Sigmoid colon (tissue), 7 donors: ENCODE measurements around the gene ACSL6. TPM values are rescaled to one million over a fixed set of nuclear protein-coding genes. Genes with fewer than 3 reads are reported as not detected.

Source experiments
- DNase-seq: peaks from one replicate; pipeline ENCODE4 v3.0.0-alpha.2; 2019
- H3K27ac ChIP-seq, 4 donors: fragments of 200-600 bp; sonication (generic); one replicate each; pipeline ENCODE4 v1.5.1; 2016 to 2019; ENCODE audit warnings: mild to moderate bottlenecking in 1 of 4
- H3K27me3 ChIP-seq, 3 donors: fragments of 200-600 bp; sonication (generic); one replicate each; pipeline ENCODE4 v1.5.1; 2019; ENCODE audit warnings: mild to moderate bottlenecking in 1 of 3
- H3K36me3 ChIP-seq, 4 donors: fragments of 200-600 bp; sonication (generic); one replicate each; pipeline ENCODE4 v1.5.1; 2016 to 2019
- H3K4me1 ChIP-seq, 4 donors: fragments of 200-600 bp; sonication (generic); one replicate each; pipeline ENCODE4 v1.5.1; 2017 to 2019
- H3K4me3 ChIP-seq, 4 donors: fragments of 200-600 bp; sonication (generic); one replicate each; pipeline ENCODE4 v1.5.1; 2017 to 2019; ENCODE audit warnings: mild to moderate bottlenecking in 2 of 4, moderate library complexity in 1 of 4
- H3K9me3 ChIP-seq, 4 donors: fragments of 200-600 bp in 3 of 4; sonication (generic) in 3 of 4; one replicate each; pipeline versions ENCODE4 v1.5.1 to v1.6.1; 2013 to 2019
- CTCF ChIP-seq, 4 experiments: fragments of 450-650 bp in 3 of 4; fragments of 200-600 bp in 1 of 4; IDR thresholded peaks; one replicate each; pipeline ENCODE4 v1.5.1; 2016 to 2019; ENCODE audit warnings: antibody characterized with exemption in 4 of 4, mild to moderate bottlenecking in 3 of 4, moderate library complexity in 2 of 4
- EP300 ChIP-seq, 4 donors: sonication (generic); formaldehyde crosslinking; IDR thresholded peaks; one replicate each; pipeline ENCODE4 v1.6.1; 2017; ENCODE audit warnings: antibody characterized with exemption in 4 of 4
- POLR2A ChIP-seq, 2 donors: fragments of 450-650 bp; IDR thresholded peaks; one replicate each; pipeline ENCODE4 v1.6.1; 2016; ENCODE audit warnings: antibody characterized with exemption in 2 of 2, mild to moderate bottlenecking in 2 of 2, moderate library complexity in 2 of 2
- POLR2AphosphoS5 ChIP-seq, 4 donors: sonication (generic); formaldehyde crosslinking; IDR thresholded peaks; one replicate each; pipeline ENCODE4 v1.6.1; 2017; ENCODE audit warnings: antibody characterized with exemption in 4 of 4
- WGBS, 2 donors: extraction: QIAGEN DNeasy Blood & Tissue Kit; methylation state at CpG; one replicate each; pipeline ENCODE4 v1.1.7; 2013; 5-methylcytosine and 5-hydroxymethylcytosine counted together
- intact Hi-C: fragments of 100-400 bp; cut with DNase I; formaldehyde crosslinking; loops from one replicate; pipeline ENCODE4 v1.15.1; 2023
- polyA plus RNA-seq, 3 donors: library from polyadenylated mRNA; stranded (reverse); fragments of 200-250 nt; gene quantifications; one replicate each; pipeline ENCODE4 v1.2.3, GENCODE V29; 2013
- total RNA-seq, 4 donors: library from RNA; depleted of rRNA; stranded (reverse); fragments of >200 nt; gene quantifications; one replicate each; pipeline ENCODE4 v1.1.0, GENCODE V29; 2016
- donor health status: healthy with polysubstance abuse.
- donor health status: Bipolar disorder and iron deficiency.
- donor health status: healthy.

Gene ACSL6
- total and polyA plus RNA-seq, 7 donors, result 0.16 to 5.5 (median 1.8) TPM; not detected in 2

- TF ChIP-seq POLR2A (IDR thresholded peaks at IDR 0.05), result no peak
- no peak for TF ChIP-seq POLR2AphosphoS5 (IDR thresholded peaks at IDR 0.05)
- TF ChIP-seq CTCF (IDR thresholded peaks at IDR 0.05), result no peak
- TF ChIP-seq EP300 (IDR thresholded peaks at IDR 0.05), result no peak
- Histone ChIP-seq H3K27me3 (no peaks in the 10 kb centered on the region), H3K4me3 (no peak overlapping the region), H3K36me3 (no peaks in the 10 kb centered on the region), H3K27ac (peak overlapping the region in 1 of 4 donors; percentile 14), H3K4me1 (peaks cover 0 to 13% (median 0%) of the 10 kb centered on the region in 4 donors), H3K9me3 (no peaks in the 10 kb centered on the region)
- intact Hi-C loops, result no loop called here
- 57 to 75% methylated on average over 13 of the region's 13 CpGs for WGBS, 2 donors
- peak; percentile 56 for DNase-seq
These were observed 11.8 kb downstream of the ACSL6 start for GRCh38 chr5:131999441-132000240.

GRCh38 chr5:131999041-131999440, 12.4 kb downstream of the ACSL6 start:
- TF ChIP-seq POLR2AphosphoS5 (IDR thresholded peaks at IDR 0.05), result no peak
- no peak for TF ChIP-seq POLR2A (IDR thresholded peaks at IDR 0.05)
- TF ChIP-seq CTCF (IDR thresholded peaks at IDR 0.05), result no peak
- no peak for TF ChIP-seq EP300 (IDR thresholded peaks at IDR 0.05)
- H3K4me3 ChIP-seq, result no peak overlapping the region
- peak overlapping the region in 1 of 4 donors; percentile 14 for H3K27ac ChIP-seq
- no peak for DNase-seq
- 86 to 89% methylated on average over 2 of the region's 2 CpGs for WGBS, 2 donors
- intact Hi-C loops, result no loop called here
- no peaks in the 10 kb centered on the region for H3K36me3 ChIP-seq
- peaks cover 0 to 13% (median 0%) of the 10 kb centered on the region in 4 donors for H3K4me1 ChIP-seq
- H3K9me3 ChIP-seq, result no peaks in the 10 kb centered on the region
- H3K27me3 ChIP-seq, result no peaks in the 10 kb centered on the region

- Histone ChIP-seq H3K4me1 (peaks cover 0 to 13% (median 0%) of the 10 kb centered on the region in 4 donors), H3K36me3 (no peaks in the 10 kb centered on the region), H3K27ac (no peak overlapping the region), H3K27me3 (no peaks in the 10 kb centered on the region), H3K9me3 (no peaks in the 10 kb centered on the region), H3K4me3 (no peak overlapping the region)
- intact Hi-C loops, result no loop called here
- WGBS, 2 donors, result 50 to 62% methylated on average over 4 of the region's 4 CpGs
- no peak for DNase-seq
- TF ChIP-seq CTCF (IDR thresholded peaks at IDR 0.05) (no peak), POLR2AphosphoS5 (IDR thresholded peaks at IDR 0.05) (no peak), EP300 (IDR thresholded peaks at IDR 0.05) (no peak)
These were observed 12.9 kb downstream of the ACSL6 start for GRCh38 chr5:131998431-131999040.

GRCh38 chr5:131997727-131998117, 13.7 kb downstream of the ACSL6 start:
- Histone ChIP-seq H3K36me3 (no peaks in the 10 kb centered on the region), H3K27ac (no peak overlapping the region), H3K4me3 (no peak overlapping the region), H3K27me3 (no peaks in the 10 kb centered on the region), H3K4me1 (peaks cover 0 to 10% (median 0%) of the 10 kb centered on the region in 4 donors), H3K9me3 (no peaks in the 10 kb centered on the region)
- TF ChIP-seq CTCF (IDR thresholded peaks at IDR 0.05) (no peak), POLR2AphosphoS5 (IDR thresholded peaks at IDR 0.05) (no peak), POLR2A (IDR thresholded peaks at IDR 0.05) (no peak), EP300 (IDR thresholded peaks at IDR 0.05) (no peak)
- intact Hi-C loops, result no loop called here
- no peak for DNase-seq
- 97 to 100% methylated on average over 3 of the region's 3 CpGs for WGBS, 2 donors
